KOPT-K1 (cell line): ENCODE data around the gene TMEM165.

Experiments used
- H3K27ac ChIP-seq: fragments of 200-600 bp; sonication (generic); 2 replicates; pipeline ENCODE4 v1.5.1; 2016; ENCODE audit warnings: antibody characterized with exemption, mild to moderate bottlenecking, low read depth, low read length; ENCODE audit not compliant: poor library complexity, severe bottlenecking
- H3K36me3 ChIP-seq: fragments of 200-600 bp; sonication (generic); 2 replicates; pipeline ENCODE4 v1.5.1; 2017; ENCODE audit warnings: antibody characterized with exemption, mild to moderate bottlenecking, low read length, moderate library complexity; ENCODE audit not compliant: insufficient read depth
- H3K9me3 ChIP-seq: fragments of 200-600 bp; sonication (generic); 2 replicates; pipeline ENCODE4 v1.5.1; 2017; ENCODE audit warnings: antibody characterized with exemption, low read length, mild to moderate bottlenecking; ENCODE audit not compliant: insufficient read depth, poor library complexity, severe bottlenecking

The TMEM165 gene

GRCh38 chr4:55382488-55383003, 13.2 kb upstream of the TMEM165 start:
- H3K36me3 ChIP-seq = no peaks in the 10 kb centered on the region
- no peak overlapping the region for H3K27ac ChIP-seq
- no peaks in the 10 kb centered on the region for H3K9me3 ChIP-seq

- H3K9me3 ChIP-seq = no peaks in the 10 kb centered on the region
- no peaks in the 10 kb centered on the region for H3K36me3 ChIP-seq
- H3K27ac ChIP-seq = no peak overlapping the region
Measured at GRCh38 chr4:55385201-55385649, 10.5 kb upstream of the TMEM165 start.

- Histone ChIP-seq H3K36me3 (no peaks in the 10 kb centered on the region), H3K9me3 (no peaks in the 10 kb centered on the region), H3K27ac (no peak overlapping the region)
Measured at GRCh38 chr4:55386073-55386472, 9.7 kb upstream of the TMEM165 start.

GRCh38 chr4:55386840-55387239, 8.9 kb upstream of the TMEM165 start:
- Histone ChIP-seq H3K9me3 (no peaks in the 10 kb centered on the region), H3K36me3 (no peaks in the 10 kb centered on the region), H3K27ac (no peak overlapping the region)

GRCh38 chr4:55393461-55394320, 2.1 kb upstream of the TMEM165 start:
- H3K27ac ChIP-seq = no peak overlapping the region
- H3K36me3 ChIP-seq = peaks cover 14% of the 10 kb centered on the region
- no peaks in the 10 kb centered on the region for H3K9me3 ChIP-seq

GRCh38 chr4:55395218-55395528, 584 bp upstream of the TMEM165 start:
- peak overlapping the region; percentile 85 for H3K27ac ChIP-seq
- peaks cover 25% of the 10 kb centered on the region for H3K36me3 ChIP-seq

GRCh38 chr4:55396308-55397125, 760 bp downstream of the TMEM165 start:
- Histone ChIP-seq H3K27ac (peak overlapping the region; percentile 85), H3K9me3 (no peaks in the 10 kb centered on the region), H3K36me3 (peaks cover 37% of the 10 kb centered on the region)

More at GRCh38 chr4:55395218-55395528, 584 bp upstream of the TMEM165 start:
- H3K9me3 ChIP-seq = no peaks in the 10 kb centered on the region

- Histone ChIP-seq H3K27ac (peak overlapping the region; percentile 85), H3K36me3 (peaks cover 41% of the 10 kb centered on the region), H3K9me3 (no peaks in the 10 kb centered on the region)
Measured at GRCh38 chr4:55397126-55397436, 1.3 kb downstream of the TMEM165 start.

- Histone ChIP-seq H3K9me3 (no peaks in the 10 kb centered on the region), H3K36me3 (peaks cover 41% of the 10 kb centered on the region), H3K27ac (peak overlapping the region; percentile 85)
Measured at GRCh38 chr4:55397520-55398321, 2.0 kb downstream of the TMEM165 start.

GRCh38 chr4:55398461-55398860, 2.7 kb downstream of the TMEM165 start:
- Histone ChIP-seq H3K9me3 (no peaks in the 10 kb centered on the region), H3K36me3 (peaks cover 41% of the 10 kb centered on the region), H3K27ac (no peak overlapping the region)

GRCh38 chr4:55398966-55399365, 3.2 kb downstream of the TMEM165 start:
- peaks cover 46% of the 10 kb centered on the region for H3K36me3 ChIP-seq
- no peaks in the 10 kb centered on the region for H3K9me3 ChIP-seq
- H3K27ac ChIP-seq = no peak overlapping the region

GRCh38 chr4:55399581-55399980, 3.8 kb downstream of the TMEM165 start:
- peaks cover 51% of the 10 kb centered on the region for H3K36me3 ChIP-seq

GRCh38 chr4:55405073-55405472, 9.3 kb downstream of the TMEM165 start:
- no peaks in the 10 kb centered on the region for H3K9me3 ChIP-seq

More at GRCh38 chr4:55399581-55399980, 3.8 kb downstream of the TMEM165 start:
- no peaks in the 10 kb centered on the region for H3K9me3 ChIP-seq
- H3K27ac ChIP-seq = no peak overlapping the region

GRCh38 chr4:55406545-55406944, 10.8 kb downstream of the TMEM165 start:
- H3K27ac ChIP-seq = no peak overlapping the region
- peaks cover 77% of the 10 kb centered on the region for H3K36me3 ChIP-seq
- H3K9me3 ChIP-seq = no peaks in the 10 kb centered on the region

More at GRCh38 chr4:55405073-55405472, 9.3 kb downstream of the TMEM165 start:
- no peak overlapping the region for H3K27ac ChIP-seq
- H3K36me3 ChIP-seq = peaks cover 74% of the 10 kb centered on the region

GRCh38 chr4:55407119-55407518, 11.4 kb downstream of the TMEM165 start:
- peaks cover 79% of the 10 kb centered on the region for H3K36me3 ChIP-seq
- no peak overlapping the region for H3K27ac ChIP-seq
- H3K9me3 ChIP-seq = no peaks in the 10 kb centered on the region
